ENCODE data around the gene DDRGK1.

The DDRGK1 gene

GRCh38 chr20:3231116-3231515 lies 26.6 kb upstream of the DDRGK1 start:
- in situ Hi-C loops (cut with HindIII; ENCODE audit: low sequenced_read_pairs), result no loop called here
- no peak for DNase-seq (ENCODE audit: low read depth)
- no peak overlapping the region for H3K4me3 ChIP-seq (ENCODE audit: low read depth, low read length)
- no peak for TF ChIP-seq CTCF (IDR thresholded peaks at IDR 0.05; ENCODE audit: low read depth, low read length, missing control alignments)

GRCh38 chr20:3229798-3230197 lies 25.3 kb upstream of the DDRGK1 start:
- in situ Hi-C loops (cut with HindIII; ENCODE audit: low sequenced_read_pairs), result no loop called here

GRCh38 chr20:3229158-3229557 lies 24.7 kb upstream of the DDRGK1 start:
- no peak overlapping the region for H3K4me3 ChIP-seq (ENCODE audit: low read depth, low read length)
- TF ChIP-seq CTCF (IDR thresholded peaks at IDR 0.05; ENCODE audit: low read depth, low read length, missing control alignments), result no peak
- in situ Hi-C loops (cut with HindIII; ENCODE audit: low sequenced_read_pairs), result no loop called here
- no peak for DNase-seq (ENCODE audit: low read depth)

More at GRCh38 chr20:3229798-3230197, 25.3 kb upstream of the DDRGK1 start:
- DNase-seq (ENCODE audit: low read depth), result no peak
- TF ChIP-seq CTCF (IDR thresholded peaks at IDR 0.05; ENCODE audit: low read depth, low read length, missing control alignments), result no peak
- no peak overlapping the region for H3K4me3 ChIP-seq (ENCODE audit: low read depth, low read length)

- DNase-seq (ENCODE audit: low read depth), result no peak
- H3K4me3 ChIP-seq (ENCODE audit: low read depth, low read length), result no peak overlapping the region
- TF ChIP-seq CTCF (IDR thresholded peaks at IDR 0.05; ENCODE audit: low read depth, low read length, missing control alignments), result no peak
- in situ Hi-C loops (cut with HindIII; ENCODE audit: low sequenced_read_pairs), result no loop called here
Measured at GRCh38 chr20:3228750-3229032, 24.2 kb upstream of the DDRGK1 start.

GRCh38 chr20:3227936-3228749 lies 23.7 kb upstream of the DDRGK1 start:
- no peak overlapping the region for H3K4me3 ChIP-seq (ENCODE audit: low read depth, low read length)
- TF ChIP-seq CTCF (IDR thresholded peaks at IDR 0.05; ENCODE audit: low read depth, low read length, missing control alignments), result no peak
- DNase-seq (ENCODE audit: low read depth), result no peak
- in situ Hi-C loops (cut with HindIII; ENCODE audit: low sequenced_read_pairs), result no loop called here

- in situ Hi-C loops (cut with HindIII; ENCODE audit: low sequenced_read_pairs), result no loop called here
Measured at GRCh38 chr20:3227506-3227905, 23.0 kb upstream of the DDRGK1 start.

More at GRCh38 chr20:3227506-3227905, 23.0 kb upstream of the DDRGK1 start:
- DNase-seq (ENCODE audit: low read depth), result no peak
- H3K4me3 ChIP-seq (ENCODE audit: low read depth, low read length), result no peak overlapping the region
- no peak for TF ChIP-seq CTCF (IDR thresholded peaks at IDR 0.05; ENCODE audit: low read depth, low read length, missing control alignments)

Data from astrocyte of the cerebellum (primary cell).